ENCODE data around the gene RAX2. TPM values are rescaled to one million over a fixed set of nuclear protein-coding genes. Genes with fewer than 3 reads are reported as not detected.

Gene RAX2
- total RNA-seq, 1 experiment from 2014 or later: not detected

GRCh38 chr19:3805859-3806258 is 33.8 kb upstream of the RAX2 start:
- peaks cover 11% of the 10 kb centered on the region for H3K4me1 ChIP-seq (ENCODE audit: low read length)
- no peaks in the 10 kb centered on the region for H3K79me2 ChIP-seq (ENCODE audit: low read length)
- no peaks in the 10 kb centered on the region for H3K27me3 ChIP-seq (ENCODE audit: low read length)
- H4K20me1 ChIP-seq (ENCODE audit: insufficient read depth, low read depth, low read length): peaks cover 37% of the 10 kb centered on the region; the same call in 1 of the 2 replicates
- no peak overlapping the region for H3K4me3 ChIP-seq (ENCODE audit: low read length)
- H3K36me3 ChIP-seq (ENCODE audit: insufficient read depth, low read length): no peaks in the 10 kb centered on the region
- no peak overlapping the region for H3K9ac ChIP-seq (ENCODE audit: low read length)
- H3K9me3 ChIP-seq (ENCODE audit: low read length): no peaks in the 10 kb centered on the region
- no peak overlapping the region for H2AFZ ChIP-seq (ENCODE audit: low read length)
- H3K27ac ChIP-seq (ENCODE audit: low read length): no peak overlapping the region
- DNase-seq: no peak
- H3K9me2 ChIP-seq (replicated peaks; ENCODE audit: insufficient read depth, low read length): no peaks in the 10 kb centered on the region
- H3K4me2 ChIP-seq (ENCODE audit: low read depth, low read length, poor library complexity, severe bottlenecking): no peak overlapping the region

- no peak overlapping the region for H3K4me2 ChIP-seq (ENCODE audit: low read depth, low read length, poor library complexity, severe bottlenecking)
Observed at GRCh38 chr19:3804429-3804828, 32.4 kb upstream of the RAX2 start.

GRCh38 chr19:3803986-3804385 is 32.0 kb upstream of the RAX2 start:
- H3K4me2 ChIP-seq (ENCODE audit: low read depth, low read length, poor library complexity, severe bottlenecking): no peak overlapping the region
- no peak overlapping the region for H3K4me3 ChIP-seq (ENCODE audit: low read length)
- H3K9ac ChIP-seq (ENCODE audit: low read length): no peak overlapping the region
- H4K20me1 ChIP-seq (ENCODE audit: insufficient read depth, low read depth, low read length): peaks cover 24% of the 10 kb centered on the region; the same call in 1 of the 2 replicates
- no peaks in the 10 kb centered on the region for H3K9me2 ChIP-seq (replicated peaks; ENCODE audit: insufficient read depth, low read length)
- no peaks in the 10 kb centered on the region for H3K4me1 ChIP-seq (ENCODE audit: low read length)
- no peaks in the 10 kb centered on the region for H3K36me3 ChIP-seq (ENCODE audit: insufficient read depth, low read length)
- DNase-seq: no peak
- no peaks in the 10 kb centered on the region for H3K9me3 ChIP-seq (ENCODE audit: low read length)
- no peaks in the 10 kb centered on the region for H3K27me3 ChIP-seq (ENCODE audit: low read length)
- H3K27ac ChIP-seq (ENCODE audit: low read length): no peak overlapping the region
- no peak overlapping the region for H2AFZ ChIP-seq (ENCODE audit: low read length)
- no peaks in the 10 kb centered on the region for H3K79me2 ChIP-seq (ENCODE audit: low read length)

More at GRCh38 chr19:3804429-3804828, 32.4 kb upstream of the RAX2 start:
- Histone ChIP-seq H3K27me3 (ENCODE audit: low read length) (no peaks in the 10 kb centered on the region), H3K27ac (ENCODE audit: low read length) (no peak overlapping the region), H3K4me3 (ENCODE audit: low read length) (no peak overlapping the region), H4K20me1 (ENCODE audit: insufficient read depth, low read depth, low read length) (peaks cover 28% of the 10 kb centered on the region; the same call in 1 of the 2 replicates), H2AFZ (ENCODE audit: low read length) (no peak overlapping the region), H3K9me3 (ENCODE audit: low read length) (no peaks in the 10 kb centered on the region), H3K9ac (ENCODE audit: low read length) (no peak overlapping the region), H3K9me2 (replicated peaks; ENCODE audit: insufficient read depth, low read length) (no peaks in the 10 kb centered on the region), H3K79me2 (ENCODE audit: low read length) (no peaks in the 10 kb centered on the region), H3K36me3 (ENCODE audit: insufficient read depth, low read length) (no peaks in the 10 kb centered on the region), H3K4me1 (ENCODE audit: low read length) (no peaks in the 10 kb centered on the region)
- DNase-seq: no peak

- no peak overlapping the region for H3K4me2 ChIP-seq (ENCODE audit: low read depth, low read length, poor library complexity, severe bottlenecking)
- no peaks in the 10 kb centered on the region for H3K4me1 ChIP-seq (ENCODE audit: low read length)
- H3K9ac ChIP-seq (ENCODE audit: low read length): no peak overlapping the region
- no peaks in the 10 kb centered on the region for H3K27me3 ChIP-seq (ENCODE audit: low read length)
- H3K4me3 ChIP-seq (ENCODE audit: low read length): no peak overlapping the region
- no peaks in the 10 kb centered on the region for H3K9me3 ChIP-seq (ENCODE audit: low read length)
- H3K27ac ChIP-seq (ENCODE audit: low read length): no peak overlapping the region
- no peaks in the 10 kb centered on the region for H3K9me2 ChIP-seq (replicated peaks; ENCODE audit: insufficient read depth, low read length)
- H3K36me3 ChIP-seq (ENCODE audit: insufficient read depth, low read length): no peaks in the 10 kb centered on the region
- no peak for DNase-seq
- H4K20me1 ChIP-seq (ENCODE audit: insufficient read depth, low read depth, low read length): peaks cover 17% of the 10 kb centered on the region; the same call in 1 of the 2 replicates
- no peak overlapping the region for H2AFZ ChIP-seq (ENCODE audit: low read length)
- H3K79me2 ChIP-seq (ENCODE audit: low read length): no peaks in the 10 kb centered on the region
Observed at GRCh38 chr19:3803114-3803888, 31.3 kb upstream of the RAX2 start.

- peaks cover 3% of the 10 kb centered on the region; the same call in 1 of the 2 replicates for H3K27me3 ChIP-seq (ENCODE audit: low read length)
- no peaks in the 10 kb centered on the region for H3K79me2 ChIP-seq (ENCODE audit: low read length)
- no peak for DNase-seq
- H3K27ac ChIP-seq (ENCODE audit: low read length): no peak overlapping the region
- no peak overlapping the region for H2AFZ ChIP-seq (ENCODE audit: low read length)
- no peak overlapping the region for H3K4me2 ChIP-seq (ENCODE audit: low read depth, low read length, poor library complexity, severe bottlenecking)
- H3K9ac ChIP-seq (ENCODE audit: low read length): no peak overlapping the region
- no peaks in the 10 kb centered on the region; the same call in 1 of the 2 replicates for H3K9me3 ChIP-seq (ENCODE audit: low read length)
- no peaks in the 10 kb centered on the region for H3K9me2 ChIP-seq (replicated peaks; ENCODE audit: insufficient read depth, low read length)
- H4K20me1 ChIP-seq (ENCODE audit: insufficient read depth, low read depth, low read length): no peaks in the 10 kb centered on the region; the same call in 1 of the 2 replicates
- no peaks in the 10 kb centered on the region for H3K36me3 ChIP-seq (ENCODE audit: insufficient read depth, low read length)
- H3K4me1 ChIP-seq (ENCODE audit: low read length): no peaks in the 10 kb centered on the region
- no peak overlapping the region for H3K4me3 ChIP-seq (ENCODE audit: low read length)
Observed at GRCh38 chr19:3801412-3802096, 29.5 kb upstream of the RAX2 start.

- Histone ChIP-seq H3K4me3 (ENCODE audit: low read length) (no peak overlapping the region), H3K4me2 (ENCODE audit: low read depth, low read length, poor library complexity, severe bottlenecking) (no peak overlapping the region)
Observed at GRCh38 chr19:3800996-3801395, 29.0 kb upstream of the RAX2 start.

GRCh38 chr19:3798137-3798536 is 26.1 kb upstream of the RAX2 start:
- Histone ChIP-seq H3K79me2 (ENCODE audit: low read length) (no peaks in the 10 kb centered on the region), H3K27ac (ENCODE audit: low read length) (no peak overlapping the region), H3K9me3 (ENCODE audit: low read length) (no peaks in the 10 kb centered on the region; the same call in 1 of the 2 replicates), H2AFZ (ENCODE audit: low read length) (no peak overlapping the region), H3K4me2 (ENCODE audit: low read depth, low read length, poor library complexity, severe bottlenecking) (no peak overlapping the region), H4K20me1 (ENCODE audit: insufficient read depth, low read depth, low read length) (no peaks in the 10 kb centered on the region), H3K27me3 (ENCODE audit: low read length) (peaks cover 3% of the 10 kb centered on the region; the same call in 1 of the 2 replicates), H3K4me3 (ENCODE audit: low read length) (no peak overlapping the region), H3K36me3 (ENCODE audit: insufficient read depth, low read length) (no peaks in the 10 kb centered on the region), H3K4me1 (ENCODE audit: low read length) (no peaks in the 10 kb centered on the region), H3K9me2 (replicated peaks; ENCODE audit: insufficient read depth, low read length) (no peaks in the 10 kb centered on the region), H3K9ac (ENCODE audit: low read length) (no peak overlapping the region)
- no peak for DNase-seq

More at GRCh38 chr19:3800996-3801395, 29.0 kb upstream of the RAX2 start:
- Histone ChIP-seq H4K20me1 (ENCODE audit: insufficient read depth, low read depth, low read length) (no peaks in the 10 kb centered on the region; the same call in 1 of the 2 replicates), H3K4me1 (ENCODE audit: low read length) (no peaks in the 10 kb centered on the region), H3K79me2 (ENCODE audit: low read length) (no peaks in the 10 kb centered on the region), H2AFZ (ENCODE audit: low read length) (no peak overlapping the region), H3K9me2 (replicated peaks; ENCODE audit: insufficient read depth, low read length) (no peaks in the 10 kb centered on the region), H3K27ac (ENCODE audit: low read length) (no peak overlapping the region), H3K36me3 (ENCODE audit: insufficient read depth, low read length) (no peaks in the 10 kb centered on the region), H3K27me3 (ENCODE audit: low read length) (peaks cover 3% of the 10 kb centered on the region; the same call in 1 of the 2 replicates), H3K9ac (ENCODE audit: low read length) (no peak overlapping the region), H3K9me3 (ENCODE audit: low read length) (no peaks in the 10 kb centered on the region; the same call in 1 of the 2 replicates)
- no peak for DNase-seq

- Histone ChIP-seq H3K36me3 (ENCODE audit: insufficient read depth, low read length) (no peaks in the 10 kb centered on the region), H3K9ac (ENCODE audit: low read length) (no peak overlapping the region), H3K4me2 (ENCODE audit: low read depth, low read length, poor library complexity, severe bottlenecking) (no peak overlapping the region), H3K4me3 (ENCODE audit: low read length) (no peak overlapping the region), H3K79me2 (ENCODE audit: low read length) (no peaks in the 10 kb centered on the region), H3K4me1 (ENCODE audit: low read length) (no peaks in the 10 kb centered on the region), H3K27me3 (ENCODE audit: low read length) (peaks cover 3% of the 10 kb centered on the region; the same call in 1 of the 2 replicates), H4K20me1 (ENCODE audit: insufficient read depth, low read depth, low read length) (no peaks in the 10 kb centered on the region), H3K9me2 (replicated peaks; ENCODE audit: insufficient read depth, low read length) (no peaks in the 10 kb centered on the region), H3K9me3 (ENCODE audit: low read length) (no peaks in the 10 kb centered on the region; the same call in 1 of the 2 replicates), H2AFZ (ENCODE audit: low read length) (no peak overlapping the region), H3K27ac (ENCODE audit: low read length) (no peak overlapping the region)
- DNase-seq: no peak
Observed at GRCh38 chr19:3796358-3796757, 24.3 kb upstream of the RAX2 start.

Measured in Karpas-422 (cell line).